ENCODE results near the gene SHISAL1. TPM values are rescaled to one million over a fixed set of nuclear protein-coding genes. Genes with fewer than 3 reads are reported as not detected.

Gene SHISAL1
- polyA plus RNA-seq, 1 donor (not counting 4 experiments of a cell fraction or from before 2014, with no cell fraction given), result 0.24 TPM

- dilution Hi-C loops (cut with MboI; ENCODE audit: extremely low pct_ligation_motif_present, low sequenced_read_pairs), result no loop called here
Measured at GRCh38 chr22:44281768-44282637, 30.7 kb downstream of the SHISAL1 start.

GRCh38 chr22:44280665-44281188, 32.0 kb downstream of the SHISAL1 start:
- no peak overlapping the region for H3K4me3 ChIP-seq (ENCODE audit: control insufficient read depth in 2 of 3, extremely low read depth in 1 of 3, insufficient read depth in 2 of 3, low read depth in 1 of 3, low read length in 3 of 3)
- H3K79me2 ChIP-seq (ENCODE audit: control insufficient read depth, insufficient read depth, low read length), result no peaks in the 10 kb centered on the region
- no peaks in the 10 kb centered on the region for H3K36me3 ChIP-seq (ENCODE audit: control insufficient read depth in 2 of 2, extremely low read depth in 1 of 2, insufficient read depth in 2 of 2, low read length in 2 of 2)
- no peak overlapping the region for H3K27ac ChIP-seq (ENCODE audit: control insufficient read depth, insufficient read depth, low read length)
- no peak for FAIRE-seq
- no peaks in the 10 kb centered on the region for H3K9me3 ChIP-seq (ENCODE audit: control insufficient read depth, low read depth, low read length)
- DNase-seq (ENCODE audit: low read depth, low spot score), result no peak
- no peak overlapping the region for H3K9ac ChIP-seq (ENCODE audit: control insufficient read depth, extremely low read depth, insufficient read depth, low read length)
- H3K4me1 ChIP-seq (ENCODE audit: control insufficient read depth, extremely low read depth, insufficient read depth, low read length), result peaks cover 4% of the 10 kb centered on the region
- TF ChIP-seq CTCF (optimal IDR thresholded peaks at IDR 0.05 in 1 of 3, IDR thresholded peaks at IDR 0.05 in 1 of 3, conservative IDR thresholded peaks at IDR 0.05 in 1 of 3; ENCODE audit: extremely low read depth in 1 of 3, insufficient read depth in 2 of 3, low read length in 3 of 3) (no peak), EZH2 (IDR thresholded peaks at IDR 0.05; ENCODE audit: low read length) (no peak)
- peaks cover 41% of the 10 kb centered on the region for H3K27me3 ChIP-seq (ENCODE audit: control insufficient read depth, extremely low read depth, insufficient read depth, low read length)
- H2AFZ ChIP-seq (ENCODE audit: control insufficient read depth, low read length), result no peak overlapping the region
- no peaks in the 10 kb centered on the region for H3K9me1 ChIP-seq (ENCODE audit: control insufficient read depth, extremely low read depth, insufficient read depth, low read length)
- H3K4me2 ChIP-seq (ENCODE audit: control insufficient read depth, extremely low read depth, insufficient read depth, low read depth, low read length), result no peak overlapping the region
- no peaks in the 10 kb centered on the region for H4K20me1 ChIP-seq (ENCODE audit: control insufficient read depth, extremely low read depth, insufficient read depth, low read length)
- dilution Hi-C loops (cut with MboI; ENCODE audit: extremely low pct_ligation_motif_present, low sequenced_read_pairs), result no loop called here

More at GRCh38 chr22:44281768-44282637, 30.7 kb downstream of the SHISAL1 start:
- no peak for TF ChIP-seq EZH2 (IDR thresholded peaks at IDR 0.05; ENCODE audit: low read length)
- TF ChIP-seq CTCF (optimal IDR thresholded peaks at IDR 0.05 in 1 of 3, IDR thresholded peaks at IDR 0.05 in 1 of 3, conservative IDR thresholded peaks at IDR 0.05 in 1 of 3; ENCODE audit: extremely low read depth in 1 of 3, insufficient read depth in 2 of 3, low read length in 3 of 3), result no peak
- no peak overlapping the region for H3K27ac ChIP-seq (ENCODE audit: control insufficient read depth, insufficient read depth, low read length)
- DNase-seq (ENCODE audit: low read depth, low spot score) (no peak), FAIRE-seq (no peak)
- H3K27me3 ChIP-seq (ENCODE audit: control insufficient read depth, extremely low read depth, insufficient read depth, low read length), result peaks cover 53% of the 10 kb centered on the region
- no peaks in the 10 kb centered on the region for H3K79me2 ChIP-seq (ENCODE audit: control insufficient read depth, insufficient read depth, low read length)
- peaks cover 4% of the 10 kb centered on the region for H3K4me1 ChIP-seq (ENCODE audit: control insufficient read depth, extremely low read depth, insufficient read depth, low read length)
- H3K4me3 ChIP-seq (ENCODE audit: control insufficient read depth in 2 of 3, extremely low read depth in 1 of 3, insufficient read depth in 2 of 3, low read depth in 1 of 3, low read length in 3 of 3), result no peak overlapping the region
- H3K9me1 ChIP-seq (ENCODE audit: control insufficient read depth, extremely low read depth, insufficient read depth, low read length), result no peaks in the 10 kb centered on the region
- H3K9ac ChIP-seq (ENCODE audit: control insufficient read depth, extremely low read depth, insufficient read depth, low read length), result no peak overlapping the region
- no peak overlapping the region for H3K4me2 ChIP-seq (ENCODE audit: control insufficient read depth, extremely low read depth, insufficient read depth, low read depth, low read length)
- H3K9me3 ChIP-seq (ENCODE audit: control insufficient read depth, low read depth, low read length), result no peaks in the 10 kb centered on the region
- H2AFZ ChIP-seq (ENCODE audit: control insufficient read depth, low read length), result no peak overlapping the region
- H4K20me1 ChIP-seq (ENCODE audit: control insufficient read depth, extremely low read depth, insufficient read depth, low read length), result no peaks in the 10 kb centered on the region
- no peaks in the 10 kb centered on the region for H3K36me3 ChIP-seq (ENCODE audit: control insufficient read depth in 2 of 2, extremely low read depth in 1 of 2, insufficient read depth in 2 of 2, low read length in 2 of 2)
